ENCODE data around the gene ZDHHC24. TPM values are rescaled to one million over a fixed set of nuclear protein-coding genes. Genes with fewer than 3 reads are reported as not detected.

Gene ZDHHC24
- total RNA-seq, 4 donors from 2014 or later = 8.0 to 10.7 (median 9.5) TPM

GRCh38 chr11:66479394-66480116 lies 66.3 kb downstream of the ZDHHC24 start:
- no peaks in the 10 kb centered on the region for H3K9me3 ChIP-seq
- H3K27me3 ChIP-seq = no peaks in the 10 kb centered on the region
- peaks cover 12 to 35% (median 17%) of the 10 kb centered on the region in 3 donors for H3K4me1 ChIP-seq
- 0 to 9% methylated on average over 8 to 15 of the region's 34 CpGs for WGBS, 2 donors
- no peak for DNase-seq
- peak overlapping the region; percentile 91 to 98 (median 92) for H3K27ac ChIP-seq
- peak overlapping the region; percentile 69 to 89 (median 76) for H3K4me3 ChIP-seq
- no peak for TF ChIP-seq CTCF (IDR thresholded peaks at IDR 0.05)
- no peak for TF ChIP-seq POLR2A (IDR thresholded peaks at IDR 0.05)
- H3K36me3 ChIP-seq = peaks cover 0 to 56% (median 0%) of the 10 kb centered on the region in 3 donors
- intact Hi-C loops (cut with DNase I) = no loop called here

GRCh38 chr11:66478729-66479393 lies 67.0 kb downstream of the ZDHHC24 start:
- peaks cover 12 to 42% (median 17%) of the 10 kb centered on the region in 3 donors for H3K4me1 ChIP-seq
- intact Hi-C loops (cut with DNase I) = no loop called here
- peak overlapping the region; percentile 69 to 89 (median 76) for H3K4me3 ChIP-seq
- 28 to 68% methylated on average over 6 of the region's 8 CpGs for WGBS, 2 donors
- TF ChIP-seq POLR2A (IDR thresholded peaks at IDR 0.05) = no peak
- TF ChIP-seq CTCF (IDR thresholded peaks at IDR 0.05) = peak; percentile 66 to 87 (median 78)
- H3K27ac ChIP-seq = peak overlapping the region; percentile 91 to 98 (median 92)
- peaks cover 0 to 54% (median 0%) of the 10 kb centered on the region in 3 donors for H3K36me3 ChIP-seq
- H3K27me3 ChIP-seq = no peaks in the 10 kb centered on the region
- no peak for DNase-seq
- no peaks in the 10 kb centered on the region for H3K9me3 ChIP-seq

GRCh38 chr11:66477263-66478201 lies 68.3 kb downstream of the ZDHHC24 start:
- no peak for DNase-seq
- Histone ChIP-seq H3K9me3 (no peaks in the 10 kb centered on the region), H3K27me3 (no peaks in the 10 kb centered on the region), H3K36me3 (peaks cover 0 to 54% (median 6%) of the 10 kb centered on the region in 3 donors), H3K27ac (no peak overlapping the region), H3K4me1 (peaks cover 12 to 48% (median 17%) of the 10 kb centered on the region in 3 donors), H3K4me3 (no peak overlapping the region)
- intact Hi-C loops (cut with DNase I) = no loop called here
- 89 to 93% methylated on average over 5 to 7 of the region's 11 CpGs for WGBS, 2 donors
- no peak for TF ChIP-seq CTCF (IDR thresholded peaks at IDR 0.05)
- TF ChIP-seq POLR2A (IDR thresholded peaks at IDR 0.05) = no peak

GRCh38 chr11:66476841-66477251 lies 69.0 kb downstream of the ZDHHC24 start:
- DNase-seq = no peak
- intact Hi-C loops (cut with DNase I) = no loop called here
- Histone ChIP-seq H3K4me1 (peaks cover 12 to 48% (median 17%) of the 10 kb centered on the region in 3 donors), H3K27me3 (no peaks in the 10 kb centered on the region), H3K4me3 (no peak overlapping the region), H3K36me3 (peaks cover 0 to 54% (median 6%) of the 10 kb centered on the region in 3 donors), H3K27ac (no peak overlapping the region), H3K9me3 (no peaks in the 10 kb centered on the region)
- 74% methylated on average over 7 to 9 of the region's 9 CpGs for WGBS, 2 donors
- TF ChIP-seq POLR2A (IDR thresholded peaks at IDR 0.05) (no peak), CTCF (IDR thresholded peaks at IDR 0.05) (no peak)

Measured in esophagus squamous epithelium (tissue), 5 donors.